Adrenal gland (tissue), 5 donors: Measurements from ENCODE around the gene GRID1.

ENCODE experiments used
- POLR2A ChIP-seq, 2 donors: fragments of 450-650 bp; IDR thresholded peaks; one replicate each; pipeline ENCODE4 v1.6.1; 2017; ENCODE audit warnings: antibody characterized with exemption in 2 of 2, mild to moderate bottlenecking in 2 of 2, moderate library complexity in 1 of 2
- TF ChIP-seq, protein P1 (sequence below), 6 experiments: fragments of 450-650 bp in 4 of 6; fragments of 200-600 bp in 2 of 6; sonication (generic) in 1 of 6; IDR thresholded peaks; 1 replicate in 5 of 6; 2 replicates in 1 of 6; pipeline versions ENCODE4 v1.5.1 to v1.8.0; 2016 to 2021; ENCODE audit warnings: antibody characterized with exemption in 6 of 6, mild to moderate bottlenecking in 2 of 6, moderate library complexity in 1 of 6
- donor health status: DM: no; HTN: no; CAD: no.

DNA sequence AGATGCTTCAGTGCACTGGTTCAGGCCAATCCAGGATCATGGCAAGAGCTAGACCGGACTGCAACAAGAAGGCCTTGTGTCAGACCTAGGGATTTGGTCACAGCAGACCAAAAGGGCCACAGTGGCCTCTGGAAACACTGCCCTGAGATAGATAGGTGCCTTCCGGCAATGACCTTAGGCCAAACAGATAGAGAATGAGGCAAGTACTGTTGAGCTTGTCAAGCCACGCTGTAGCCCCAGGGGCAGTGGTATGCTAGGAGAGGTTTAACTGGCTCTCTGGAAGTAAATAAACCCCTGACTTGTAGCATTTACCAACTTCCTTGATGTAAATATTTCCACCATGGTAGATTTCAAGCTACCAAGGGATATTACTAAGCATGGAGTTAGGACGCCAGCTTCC is 197.5 kb downstream of the GRID1 start:
- TF ChIP-seq, protein P1, sequence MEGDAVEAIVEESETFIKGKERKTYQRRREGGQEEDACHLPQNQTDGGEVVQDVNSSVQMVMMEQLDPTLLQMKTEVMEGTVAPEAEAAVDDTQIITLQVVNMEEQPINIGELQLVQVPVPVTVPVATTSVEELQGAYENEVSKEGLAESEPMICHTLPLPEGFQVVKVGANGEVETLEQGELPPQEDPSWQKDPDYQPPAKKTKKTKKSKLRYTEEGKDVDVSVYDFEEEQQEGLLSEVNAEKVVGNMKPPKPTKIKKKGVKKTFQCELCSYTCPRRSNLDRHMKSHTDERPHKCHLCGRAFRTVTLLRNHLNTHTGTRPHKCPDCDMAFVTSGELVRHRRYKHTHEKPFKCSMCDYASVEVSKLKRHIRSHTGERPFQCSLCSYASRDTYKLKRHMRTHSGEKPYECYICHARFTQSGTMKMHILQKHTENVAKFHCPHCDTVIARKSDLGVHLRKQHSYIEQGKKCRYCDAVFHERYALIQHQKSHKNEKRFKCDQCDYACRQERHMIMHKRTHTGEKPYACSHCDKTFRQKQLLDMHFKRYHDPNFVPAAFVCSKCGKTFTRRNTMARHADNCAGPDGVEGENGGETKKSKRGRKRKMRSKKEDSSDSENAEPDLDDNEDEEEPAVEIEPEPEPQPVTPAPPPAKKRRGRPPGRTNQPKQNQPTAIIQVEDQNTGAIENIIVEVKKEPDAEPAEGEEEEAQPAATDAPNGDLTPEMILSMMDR (IDR thresholded peaks at IDR 0.05): no peak
- TF ChIP-seq POLR2A (IDR thresholded peaks at IDR 0.05): no peak
